AG10803 (cell line): Measurements from ENCODE around the gene CPXM2.

Experiments used
- DNase-seq: peaks from one replicate; pipeline ENCODE4 v3.0.0; 2010; ENCODE audit warnings: low read depth
- H3K4me3 ChIP-seq: 2 replicates; pipeline ENCODE4 v1.5.1; 2011; ENCODE audit warnings: mild to moderate bottlenecking, low read length, control low read depth
- CTCF ChIP-seq: conservative IDR thresholded peaks from 2 replicates; pipeline ENCODE4 v1.5.1; 2011; ENCODE audit warnings: mild to moderate bottlenecking, low read length, control low read depth, inconsistent platforms

CPXM2 gene

GRCh38 chr10:123796736-123797135, 94.9 kb downstream of the CPXM2 start:
- H3K4me3 ChIP-seq = no peak overlapping the region
- DNase-seq = peak; percentile 25
- no peak for TF ChIP-seq CTCF

GRCh38 chr10:123795846-123796590, 95.6 kb downstream of the CPXM2 start:
- no peak overlapping the region for H3K4me3 ChIP-seq
- no peak for TF ChIP-seq CTCF
- DNase-seq = peak; percentile 68

- no peak for DNase-seq
- no peak overlapping the region for H3K4me3 ChIP-seq
- TF ChIP-seq CTCF = no peak
These were observed 96.3 kb downstream of the CPXM2 start for GRCh38 chr10:123795196-123795780.

GRCh38 chr10:123792248-123792978, 99.2 kb downstream of the CPXM2 start:
- DNase-seq = no peak
- no peak overlapping the region for H3K4me3 ChIP-seq
- TF ChIP-seq CTCF = no peak

- H3K4me3 ChIP-seq = no peak overlapping the region
- DNase-seq = no peak
- TF ChIP-seq CTCF = no peak
These were observed 101.3 kb downstream of the CPXM2 start for GRCh38 chr10:123790132-123790885.

GRCh38 chr10:123788981-123789380, 102.6 kb downstream of the CPXM2 start:
- H3K4me3 ChIP-seq = no peak overlapping the region
- DNase-seq = no peak
- TF ChIP-seq CTCF = no peak
